BLaER1 (cell line): ENCODE data around the gene PCLAF.
"Not testable (repeated sequence)": the region's sequence is repeated elsewhere in the genome, so short reads cannot be mapped to it uniquely, and the experiment has no call there.

ENCODE experiments used
- H3K27ac ChIP-seq: shearing (Covaris generic); formaldehyde crosslinking; 2 replicates; pipeline ENCODE4 v1.8.1; 2022
- H3K27me3 ChIP-seq: shearing (Covaris generic); formaldehyde crosslinking; 2 replicates; pipeline ENCODE4 v1.8.1; 2022
- H3K36me3 ChIP-seq: shearing (Covaris generic); formaldehyde crosslinking; 2 replicates; pipeline ENCODE4 v1.8.1; 2022
- H3K4me1 ChIP-seq: shearing (Covaris generic); formaldehyde crosslinking; 2 replicates; pipeline ENCODE4 v1.8.1; 2022
- H3K4me2 ChIP-seq: shearing (Covaris generic); formaldehyde crosslinking; 2 replicates; pipeline ENCODE4 v1.8.1; 2022
- H3K4me3 ChIP-seq: shearing (Covaris generic); formaldehyde crosslinking; 2 replicates; pipeline ENCODE4 v1.8.1; 2022
- H3K9ac ChIP-seq: shearing (Covaris generic); formaldehyde crosslinking; 2 replicates; pipeline ENCODE4 v1.8.1; 2022
- H3K9me3 ChIP-seq: shearing (Covaris generic); formaldehyde crosslinking; 2 replicates; pipeline ENCODE4 v1.8.1; 2022
- H4K20me1 ChIP-seq: shearing (Covaris generic); formaldehyde crosslinking; 2 replicates; pipeline ENCODE4 v1.8.1; 2022
- Cebpa-rat ChIP-seq: shearing (Covaris generic); IDR thresholded peaks from 2 replicates; pipeline ENCODE4 v1.8.1; 2022

Gene PCLAF

GRCh38 chr15:64344651-64345294, 36.5 kb downstream of the PCLAF start:
- Histone ChIP-seq H3K4me3 (no peak overlapping the region), H3K4me1 (no peaks in the 10 kb centered on the region), H3K36me3 (peaks cover 48% of the 10 kb centered on the region), H3K9me3 (no peaks in the 10 kb centered on the region), H4K20me1 (peaks cover 23% of the 10 kb centered on the region; the same call in 1 of the 2 replicates), H3K27ac (no peak overlapping the region), H3K9ac (no peak overlapping the region), H3K27me3 (no peaks in the 10 kb centered on the region), H3K4me2 (no peak overlapping the region)
- TF ChIP-seq Cebpa-rat, result no peak

- no peak overlapping the region for H3K4me2 ChIP-seq
- H3K27me3 ChIP-seq, result no peaks in the 10 kb centered on the region
- H3K9ac ChIP-seq, result no peak overlapping the region
- no peak overlapping the region for H3K4me3 ChIP-seq
- H4K20me1 ChIP-seq, result peaks cover 14% of the 10 kb centered on the region; the same call in 1 of the 2 replicates
- no peaks in the 10 kb centered on the region for H3K4me1 ChIP-seq
- no peaks in the 10 kb centered on the region for H3K9me3 ChIP-seq
- no peak overlapping the region for H3K27ac ChIP-seq
- no peak for TF ChIP-seq Cebpa-rat
- peaks cover 42% of the 10 kb centered on the region for H3K36me3 ChIP-seq
Measured at GRCh38 chr15:64343841-64344240, 37.4 kb downstream of the PCLAF start.

- no peaks in the 10 kb centered on the region for H3K27me3 ChIP-seq
- H3K9ac ChIP-seq, result no peak overlapping the region
- no peaks in the 10 kb centered on the region for H3K9me3 ChIP-seq
- no peak for TF ChIP-seq Cebpa-rat
- H3K27ac ChIP-seq, result no peak overlapping the region
- H3K36me3 ChIP-seq, result peaks cover 38% of the 10 kb centered on the region
- no peak overlapping the region for H3K4me2 ChIP-seq
- H4K20me1 ChIP-seq, result peaks cover 8% of the 10 kb centered on the region; the same call in 1 of the 2 replicates
- no peak overlapping the region for H3K4me3 ChIP-seq
- no peaks in the 10 kb centered on the region for H3K4me1 ChIP-seq
Measured at GRCh38 chr15:64343222-64343621, 38.0 kb downstream of the PCLAF start.

GRCh38 chr15:64341961-64342360, 39.3 kb downstream of the PCLAF start:
- Histone ChIP-seq H3K4me2 (no peak overlapping the region), H3K27ac (no peak overlapping the region)

GRCh38 chr15:64340355-64340754, 40.9 kb downstream of the PCLAF start:
- no peak overlapping the region for H3K9ac ChIP-seq
- H3K4me1 ChIP-seq, result no peaks in the 10 kb centered on the region
- H3K9me3 ChIP-seq, result no peaks in the 10 kb centered on the region
- no peaks in the 10 kb centered on the region for H3K27me3 ChIP-seq
- H4K20me1 ChIP-seq, result no peaks in the 10 kb centered on the region
- H3K36me3 ChIP-seq, result peaks cover 24% of the 10 kb centered on the region
- TF ChIP-seq Cebpa-rat, result no peak
- H3K27ac ChIP-seq, result no peak overlapping the region
- H3K4me2 ChIP-seq, result no peak overlapping the region
- H3K4me3 ChIP-seq, result no peak overlapping the region

More at GRCh38 chr15:64341961-64342360, 39.3 kb downstream of the PCLAF start:
- Histone ChIP-seq H3K4me1 (no peaks in the 10 kb centered on the region), H3K36me3 (peaks cover 26% of the 10 kb centered on the region), H3K27me3 (no peaks in the 10 kb centered on the region), H3K9me3 (no peaks in the 10 kb centered on the region), H3K4me3 (no peak overlapping the region), H3K9ac (no peak overlapping the region), H4K20me1 (no peaks in the 10 kb centered on the region)
- no peak for TF ChIP-seq Cebpa-rat

- TF ChIP-seq Cebpa-rat, result no peak
- Histone ChIP-seq H4K20me1 (no peaks in the 10 kb centered on the region), H3K9ac (no peak overlapping the region), H3K4me2 (no peak overlapping the region), H3K4me1 (no peaks in the 10 kb centered on the region), H3K36me3 (peaks cover 36% of the 10 kb centered on the region), H3K27me3 (no peaks in the 10 kb centered on the region), H3K4me3 (no peak overlapping the region), H3K9me3 (peaks cover 4% of the 10 kb centered on the region), H3K27ac (no peak overlapping the region)
Measured at GRCh38 chr15:64337761-64338160, 43.5 kb downstream of the PCLAF start.

- no peak overlapping the region for H3K27ac ChIP-seq
- no peak overlapping the region for H3K4me2 ChIP-seq
- no peak overlapping the region for H3K4me3 ChIP-seq
Measured at GRCh38 chr15:64333986-64334929, 47.0 kb downstream of the PCLAF start.

GRCh38 chr15:64333516-64333915, 47.7 kb downstream of the PCLAF start:
- peaks cover 5% of the 10 kb centered on the region for H3K9me3 ChIP-seq
- H3K4me1 ChIP-seq, result no peaks in the 10 kb centered on the region
- no peak overlapping the region for H3K27ac ChIP-seq
- TF ChIP-seq Cebpa-rat, result no peak
- H3K36me3 ChIP-seq, result peaks cover 15% of the 10 kb centered on the region
- no peak overlapping the region for H3K4me2 ChIP-seq
- no peaks in the 10 kb centered on the region for H4K20me1 ChIP-seq
- no peak overlapping the region for H3K9ac ChIP-seq
- H3K4me3 ChIP-seq, result no peak overlapping the region
- no peaks in the 10 kb centered on the region for H3K27me3 ChIP-seq

More at GRCh38 chr15:64333986-64334929, 47.0 kb downstream of the PCLAF start:
- peaks cover 5% of the 10 kb centered on the region for H3K9me3 ChIP-seq
- H3K4me1 ChIP-seq, result no peaks in the 10 kb centered on the region
- no peaks in the 10 kb centered on the region for H3K27me3 ChIP-seq
- no peak overlapping the region for H3K9ac ChIP-seq
- no peaks in the 10 kb centered on the region for H4K20me1 ChIP-seq
- peaks cover 15% of the 10 kb centered on the region for H3K36me3 ChIP-seq
- TF ChIP-seq Cebpa-rat, result no peak

GRCh38 chr15:64331668-64332067, 49.6 kb downstream of the PCLAF start:
- peaks cover 15% of the 10 kb centered on the region for H3K36me3 ChIP-seq
- not testable (repeated sequence) for H4K20me1 ChIP-seq, H3K27ac ChIP-seq, H3K4me3 ChIP-seq, H3K9me3 ChIP-seq, H3K9ac ChIP-seq, H3K4me2 ChIP-seq, H3K27me3 ChIP-seq, H3K4me1 ChIP-seq

- H3K4me1 ChIP-seq, H3K4me2 ChIP-seq, H3K27me3 ChIP-seq, H3K36me3 ChIP-seq, H3K9ac ChIP-seq, H3K9me3 ChIP-seq, H3K4me3 ChIP-seq, H3K27ac ChIP-seq: not testable (repeated sequence)
- peaks cover 12% of the 10 kb centered on the region; the same call in 1 of the 2 replicates for H4K20me1 ChIP-seq
Measured at GRCh38 chr15:64326975-64327374, 54.3 kb downstream of the PCLAF start.

- not testable (repeated sequence) for H3K27me3 ChIP-seq, H3K4me2 ChIP-seq, H3K4me3 ChIP-seq, H3K9ac ChIP-seq, H3K9me3 ChIP-seq, H3K4me1 ChIP-seq, H3K27ac ChIP-seq, H3K36me3 ChIP-seq
- peaks cover 12% of the 10 kb centered on the region; the same call in 1 of the 2 replicates for H4K20me1 ChIP-seq
Measured at GRCh38 chr15:64326458-64326857, 54.8 kb downstream of the PCLAF start.
